ENCODE data around the gene DACH1. TPM values are rescaled to one million over a fixed set of nuclear protein-coding genes. Genes with fewer than 3 reads are reported as not detected.

The DACH1 gene
- total RNA-seq, 2 experiments from 2014 or later = not detected

DNA sequence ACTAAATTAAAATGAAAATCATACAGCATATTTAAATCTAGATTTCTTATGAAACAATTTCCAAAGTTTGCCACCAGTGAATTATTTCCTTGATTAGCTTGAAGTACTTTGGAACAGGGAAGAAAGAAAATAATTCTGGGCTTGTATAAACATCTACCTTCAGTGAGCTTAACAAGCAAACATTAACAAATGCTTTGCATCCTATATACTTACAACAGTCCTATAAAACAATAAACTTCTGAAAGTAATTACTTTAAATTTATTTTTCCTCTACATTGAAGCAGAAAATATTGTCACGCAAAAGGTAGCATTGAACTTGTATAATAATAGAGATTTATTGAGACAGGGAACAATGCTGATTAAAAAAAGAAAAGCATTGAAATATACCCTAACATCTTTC lies 164.8 kb downstream of the DACH1 start:
- intact Hi-C loops (cut with micrococcal nuclease) = no loop called here
- DNase-seq = no peak
- Mint-ChIP-seq H3K4me3 (no peak overlapping the region), H3K4me1 (ENCODE audit: low read depth) (no peaks in the 10 kb centered on the region), H3K9me3 (peaks cover 1% of the 10 kb centered on the region), H3K27ac (no peak overlapping the region), H3K27me3 (no peaks in the 10 kb centered on the region), H3K36me3 (no peaks in the 10 kb centered on the region)
- ChIA-PET CTCF (no interaction called here), POLR2A (no interaction called here)

DNA sequence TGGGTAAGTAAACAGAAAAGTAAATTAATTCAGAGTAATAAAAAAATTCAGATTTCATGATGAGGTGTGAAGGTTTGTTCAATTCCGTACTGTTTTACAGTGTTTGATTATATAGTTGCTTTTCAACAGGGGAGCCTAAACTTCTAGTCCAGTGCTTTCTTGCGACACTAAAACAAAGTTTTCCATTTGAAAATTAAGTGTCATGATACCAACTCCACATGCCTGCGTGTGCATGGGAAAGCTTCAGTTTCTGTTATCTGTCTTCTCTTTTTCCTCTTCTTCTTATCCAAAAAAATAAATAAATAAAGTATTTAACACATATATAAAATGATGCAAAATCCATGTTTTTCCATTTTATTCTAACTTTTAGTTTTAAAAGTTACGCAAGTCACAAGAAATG lies 165.3 kb downstream of the DACH1 start:
- Mint-ChIP-seq H3K9me3 (no peaks in the 10 kb centered on the region), H3K4me1 (ENCODE audit: low read depth) (no peaks in the 10 kb centered on the region), H3K27me3 (no peaks in the 10 kb centered on the region), H3K4me3 (no peak overlapping the region), H3K27ac (no peak overlapping the region), H3K36me3 (no peaks in the 10 kb centered on the region)
- CTCF ChIA-PET = no interaction called here
- POLR2A ChIA-PET = no interaction called here
- intact Hi-C loops (cut with micrococcal nuclease) = no loop called here
- no peak for DNase-seq

DNA sequence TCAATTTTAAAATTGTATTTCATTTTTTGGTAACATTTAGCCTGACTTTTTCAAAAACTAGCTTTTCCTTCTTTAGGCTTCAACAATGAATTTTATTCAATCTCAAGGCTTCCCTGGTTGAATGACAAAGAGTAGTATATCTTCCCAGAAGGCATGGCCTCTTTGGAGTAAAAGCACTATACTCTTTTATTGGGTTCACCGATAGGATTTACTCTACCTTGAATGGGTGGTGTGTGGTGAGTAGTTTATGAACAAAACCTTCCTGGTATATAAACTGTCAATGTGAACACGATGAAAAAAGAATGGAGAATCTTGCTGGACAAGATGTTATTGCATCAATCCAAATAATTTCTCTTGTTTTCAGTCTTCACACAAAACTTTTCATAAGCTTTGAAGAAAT lies 167.7 kb downstream of the DACH1 start:
- H3K4me3 Mint-ChIP-seq = no peak overlapping the region
- no peaks in the 10 kb centered on the region for H3K4me1 Mint-ChIP-seq (ENCODE audit: low read depth)
- CTCF ChIA-PET = no interaction called here
- H3K27ac Mint-ChIP-seq = no peak overlapping the region
- DNase-seq = no peak
- POLR2A ChIA-PET = no interaction called here
- H3K9me3 Mint-ChIP-seq = no peaks in the 10 kb centered on the region
- intact Hi-C loops (cut with micrococcal nuclease) = no loop called here
- H3K27me3 Mint-ChIP-seq = no peaks in the 10 kb centered on the region
- no peaks in the 10 kb centered on the region for H3K36me3 Mint-ChIP-seq

DNA sequence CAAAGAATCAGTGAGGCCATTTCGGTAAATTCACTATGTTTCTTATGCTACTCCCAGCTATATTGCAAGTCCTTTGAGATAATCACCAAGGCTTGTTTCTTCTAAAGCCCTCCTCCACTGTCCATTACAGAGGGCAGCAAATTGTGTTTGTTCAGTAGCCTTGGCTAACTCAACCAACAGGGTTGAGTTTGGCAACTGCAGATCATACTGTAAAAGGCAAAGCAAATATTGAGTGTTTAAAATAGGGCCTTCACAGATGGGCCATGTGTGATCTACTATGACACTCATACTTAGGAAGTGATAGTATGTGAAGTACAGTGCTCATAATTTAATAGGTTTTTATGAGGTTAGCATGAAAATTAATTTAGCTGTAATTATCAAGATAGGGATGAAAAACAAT lies 171.3 kb downstream of the DACH1 start:
- CTCF ChIA-PET = no interaction called here
- intact Hi-C loops (cut with micrococcal nuclease) = no loop called here
- Mint-ChIP-seq H3K27ac (no peak overlapping the region), H3K4me1 (ENCODE audit: low read depth) (no peaks in the 10 kb centered on the region), H3K27me3 (no peaks in the 10 kb centered on the region), H3K4me3 (no peak overlapping the region), H3K9me3 (no peaks in the 10 kb centered on the region), H3K36me3 (no peaks in the 10 kb centered on the region)
- POLR2A ChIA-PET = no interaction called here
- DNase-seq = no peak

DNA sequence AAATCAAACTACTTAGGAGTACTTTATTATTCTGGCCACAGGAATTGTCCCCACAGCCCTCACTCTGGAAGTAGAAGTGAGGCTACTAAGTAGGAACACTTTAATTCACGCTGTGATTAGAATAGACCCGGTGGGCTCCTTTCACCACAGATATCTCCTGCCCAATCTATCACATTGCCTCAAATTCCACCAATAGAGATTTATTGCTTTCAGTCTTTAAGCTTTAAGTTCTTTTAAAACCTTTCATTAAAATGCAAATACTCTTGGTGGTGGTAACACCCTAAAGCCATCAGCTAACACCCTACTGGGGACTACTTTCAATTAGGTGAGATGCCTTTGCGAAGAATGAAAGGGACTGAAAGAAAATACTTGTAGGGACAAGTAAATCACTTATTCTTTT lies 181.9 kb downstream of the DACH1 start:
- ChIA-PET CTCF (interaction anchor here (0.8 kb wide), 1 partner anchor 143 kb away, joined by 3 read pairs; no protein-coding TSS in a partner anchor), POLR2A (no interaction called here)
- intact Hi-C loops (cut with micrococcal nuclease) = no loop called here
- Mint-ChIP-seq H3K4me3 (no peak overlapping the region), H3K27me3 (no peaks in the 10 kb centered on the region), H3K9me3 (no peaks in the 10 kb centered on the region), H3K36me3 (no peaks in the 10 kb centered on the region), H3K27ac (no peak overlapping the region), H3K4me1 (ENCODE audit: low read depth) (no peaks in the 10 kb centered on the region)
- DNase-seq = no peak

DNA sequence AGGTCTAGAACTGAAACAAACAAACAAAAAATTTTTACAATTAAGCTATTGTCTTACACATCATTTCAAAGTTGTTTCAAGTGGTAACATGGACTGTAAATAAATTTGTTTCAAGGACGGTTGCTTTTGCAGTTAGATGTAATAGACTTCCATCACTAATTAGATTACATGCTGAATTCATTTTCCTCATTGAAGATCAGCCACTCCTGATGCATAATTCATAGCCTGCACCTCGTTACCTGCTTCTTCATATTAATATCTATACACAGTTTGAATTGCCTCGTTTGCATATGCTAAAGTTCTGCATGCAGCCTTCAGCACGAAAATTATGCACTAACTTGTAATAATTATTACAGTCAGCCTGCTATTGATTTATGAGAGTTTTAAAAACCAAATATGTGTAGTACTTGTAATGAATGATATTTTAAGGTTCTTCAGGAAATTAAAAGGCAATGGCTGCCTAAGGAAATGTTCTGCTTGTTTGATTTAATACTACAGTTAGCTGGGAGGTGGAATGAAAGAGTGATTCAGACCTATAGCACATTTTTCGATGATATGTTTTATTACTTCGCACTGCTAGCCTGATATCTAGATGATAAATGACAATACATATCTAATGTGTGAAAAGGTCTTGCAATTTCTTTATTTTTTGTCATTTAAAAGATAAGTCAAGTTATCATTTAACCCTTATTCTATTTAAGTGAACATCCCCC lies 184.9 kb downstream of the DACH1 start:
- ChIA-PET CTCF (no interaction called here), POLR2A (no interaction called here)
- no peak overlapping the region for H3K27ac Mint-ChIP-seq
- no peaks in the 10 kb centered on the region for H3K9me3 Mint-ChIP-seq
- no peaks in the 10 kb centered on the region for H3K4me1 Mint-ChIP-seq (ENCODE audit: low read depth)
- H3K36me3 Mint-ChIP-seq = no peaks in the 10 kb centered on the region
- intact Hi-C loops (cut with micrococcal nuclease) = no loop called here
- H3K27me3 Mint-ChIP-seq = no peaks in the 10 kb centered on the region
- no peak overlapping the region for H3K4me3 Mint-ChIP-seq
- no peak for DNase-seq

DNA sequence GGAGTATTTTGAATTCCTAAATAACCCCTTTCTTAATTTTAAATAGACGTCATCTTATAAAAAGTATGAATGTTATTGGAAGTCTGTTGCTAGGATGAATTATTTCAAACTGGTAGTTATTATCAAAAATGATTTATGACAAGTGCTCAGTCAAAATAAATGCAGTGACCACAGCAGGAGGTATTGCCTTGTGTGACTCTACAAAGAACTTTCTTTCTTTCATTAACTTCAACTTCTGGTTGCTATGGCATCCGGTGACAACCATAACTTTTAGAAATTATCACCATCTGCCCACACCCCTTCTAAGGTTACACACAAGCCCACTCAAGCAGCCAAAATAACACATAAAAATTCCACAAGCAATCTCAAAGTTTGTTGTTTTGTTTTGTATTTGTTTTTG lies 189.9 kb downstream of the DACH1 start:
- POLR2A ChIA-PET = no interaction called here
- no peaks in the 10 kb centered on the region for H3K9me3 Mint-ChIP-seq
- H3K27ac Mint-ChIP-seq = no peak overlapping the region
- no peaks in the 10 kb centered on the region for H3K4me1 Mint-ChIP-seq (ENCODE audit: low read depth)
- intact Hi-C loops (cut with micrococcal nuclease) = no loop called here
- no peak for DNase-seq
- no peak overlapping the region for H3K4me3 Mint-ChIP-seq
- no peaks in the 10 kb centered on the region for H3K27me3 Mint-ChIP-seq
- CTCF ChIA-PET = no interaction called here
- no peaks in the 10 kb centered on the region for H3K36me3 Mint-ChIP-seq

DNA sequence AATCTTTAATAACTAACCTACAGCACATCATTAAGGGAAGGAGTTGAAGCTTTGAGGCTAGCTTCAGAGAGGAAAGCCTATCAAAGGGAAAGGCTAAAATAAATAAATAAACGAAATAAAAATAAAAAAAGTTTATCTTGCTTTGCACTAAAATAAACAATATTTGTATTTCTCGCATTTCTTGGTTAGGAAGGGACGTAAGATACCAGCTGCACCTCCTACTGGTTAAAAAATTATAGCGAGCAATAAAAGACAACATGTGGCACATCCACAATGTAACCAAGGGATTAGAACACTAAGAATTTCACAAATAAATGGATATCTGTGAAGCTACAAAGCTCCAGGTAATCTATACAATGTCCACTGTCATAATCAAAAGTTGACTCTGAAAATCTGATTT lies 194.5 kb downstream of the DACH1 start:
- Mint-ChIP-seq H3K27me3 (no peaks in the 10 kb centered on the region), H3K9me3 (no peaks in the 10 kb centered on the region), H3K4me3 (no peak overlapping the region), H3K4me1 (ENCODE audit: low read depth) (no peaks in the 10 kb centered on the region), H3K36me3 (no peaks in the 10 kb centered on the region), H3K27ac (no peak overlapping the region)
- CTCF ChIA-PET = no interaction called here
- POLR2A ChIA-PET = no interaction called here
- intact Hi-C loops (cut with micrococcal nuclease) = no loop called here
- DNase-seq = no peak

DNA sequence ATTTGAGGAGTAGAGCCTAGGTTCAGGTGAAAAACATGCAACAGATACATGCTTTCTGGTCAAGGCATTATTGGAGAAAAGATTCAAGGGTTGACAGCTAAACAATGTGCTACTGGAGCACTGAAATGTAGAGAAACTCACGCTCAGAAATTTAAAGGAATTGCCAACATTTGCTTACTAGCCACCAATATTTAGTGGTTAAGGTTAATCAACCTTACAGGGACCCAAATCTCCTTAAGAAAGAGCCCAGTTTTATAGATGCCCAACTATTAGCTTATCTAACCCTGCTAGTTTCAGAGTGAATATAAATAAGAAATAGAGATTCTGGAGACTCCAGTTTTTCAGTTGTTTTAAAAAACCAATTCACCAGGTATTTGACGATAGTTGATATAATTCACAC lies 203.6 kb downstream of the DACH1 start:
- no peaks in the 10 kb centered on the region for H3K27me3 Mint-ChIP-seq
- H3K9me3 Mint-ChIP-seq = no peaks in the 10 kb centered on the region
- CTCF ChIA-PET = no interaction called here
- intact Hi-C loops (cut with micrococcal nuclease) = no loop called here
- POLR2A ChIA-PET = no interaction called here
- no peak overlapping the region for H3K4me3 Mint-ChIP-seq
- H3K36me3 Mint-ChIP-seq = no peaks in the 10 kb centered on the region
- H3K4me1 Mint-ChIP-seq (ENCODE audit: low read depth) = no peaks in the 10 kb centered on the region
- no peak for DNase-seq
- H3K27ac Mint-ChIP-seq = no peak overlapping the region

DNA sequence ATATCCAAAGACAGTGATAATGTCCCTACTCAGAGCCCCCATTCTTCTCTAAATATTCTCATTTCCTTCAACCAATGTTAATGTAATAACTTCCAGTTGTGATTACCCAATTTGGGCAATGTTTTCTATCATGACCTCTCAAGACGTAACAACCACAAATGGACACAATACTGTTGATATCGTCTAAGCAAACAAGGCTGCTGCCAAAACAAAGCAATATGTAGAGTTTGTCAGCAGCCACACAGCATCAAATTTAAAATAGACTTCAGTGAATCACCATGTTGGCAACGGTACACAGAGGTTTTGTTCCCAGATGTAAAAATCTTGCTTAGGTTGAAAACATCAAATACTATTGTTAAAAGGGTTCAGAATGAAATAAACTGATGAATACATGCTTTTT lies 205.1 kb downstream of the DACH1 start:
- intact Hi-C loops (cut with micrococcal nuclease) = no loop called here
- H3K4me3 Mint-ChIP-seq = no peak overlapping the region
- H3K4me1 Mint-ChIP-seq (ENCODE audit: low read depth) = no peaks in the 10 kb centered on the region
- no peaks in the 10 kb centered on the region for H3K36me3 Mint-ChIP-seq
- no peak for DNase-seq
- POLR2A ChIA-PET = no interaction called here
- CTCF ChIA-PET = no interaction called here
- no peaks in the 10 kb centered on the region for H3K27me3 Mint-ChIP-seq
- H3K9me3 Mint-ChIP-seq = no peaks in the 10 kb centered on the region
- H3K27ac Mint-ChIP-seq = no peak overlapping the region

DNA sequence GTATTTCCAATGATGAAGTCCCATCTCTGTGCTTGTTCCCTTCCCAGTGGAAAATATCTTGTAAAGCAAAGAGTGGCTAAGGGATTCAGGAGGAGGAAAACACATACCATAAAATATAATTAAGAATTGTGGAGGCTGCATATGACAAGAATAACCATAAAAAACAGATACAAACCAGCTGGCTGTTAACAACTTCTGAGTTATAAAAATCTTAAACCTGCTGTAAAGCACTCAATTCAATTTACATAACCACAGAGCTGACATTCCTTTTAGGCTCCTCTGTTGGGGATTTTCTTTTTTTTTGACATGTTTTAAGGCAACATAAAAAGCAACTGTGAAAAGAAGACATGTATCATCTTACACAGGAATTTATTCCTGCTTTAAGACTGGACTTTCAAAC lies 207.6 kb downstream of the DACH1 start:
- CTCF ChIA-PET = no interaction called here
- POLR2A ChIA-PET = no interaction called here
- no peak overlapping the region for H3K4me3 Mint-ChIP-seq
- no peaks in the 10 kb centered on the region for H3K27me3 Mint-ChIP-seq
- H3K36me3 Mint-ChIP-seq = no peaks in the 10 kb centered on the region
- intact Hi-C loops (cut with micrococcal nuclease) = no loop called here
- H3K4me1 Mint-ChIP-seq (ENCODE audit: low read depth) = no peaks in the 10 kb centered on the region
- DNase-seq = no peak
- H3K27ac Mint-ChIP-seq = no peak overlapping the region
- no peaks in the 10 kb centered on the region for H3K9me3 Mint-ChIP-seq

DNA sequence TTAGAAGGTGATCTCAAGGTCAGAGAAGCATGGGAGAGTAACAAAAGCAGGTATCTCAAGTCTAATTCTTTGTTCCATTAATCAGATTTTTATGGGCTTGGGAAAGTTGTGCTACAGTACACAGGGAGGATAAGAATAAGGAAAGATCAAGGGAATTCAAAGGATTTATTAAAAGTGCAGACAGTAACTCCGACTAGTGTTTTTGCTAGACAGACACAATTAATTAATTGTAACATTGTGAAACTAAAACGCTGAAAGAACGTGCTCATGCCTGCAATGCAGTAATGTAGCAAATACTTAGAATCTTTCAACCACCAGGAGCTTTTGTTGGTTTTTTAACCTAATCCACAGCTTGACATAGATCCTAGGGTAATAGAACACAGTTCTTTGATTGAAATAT lies 221.5 kb downstream of the DACH1 start:
- no peaks in the 10 kb centered on the region for H3K27me3 Mint-ChIP-seq
- intact Hi-C loops (cut with micrococcal nuclease) = no loop called here

DNA sequence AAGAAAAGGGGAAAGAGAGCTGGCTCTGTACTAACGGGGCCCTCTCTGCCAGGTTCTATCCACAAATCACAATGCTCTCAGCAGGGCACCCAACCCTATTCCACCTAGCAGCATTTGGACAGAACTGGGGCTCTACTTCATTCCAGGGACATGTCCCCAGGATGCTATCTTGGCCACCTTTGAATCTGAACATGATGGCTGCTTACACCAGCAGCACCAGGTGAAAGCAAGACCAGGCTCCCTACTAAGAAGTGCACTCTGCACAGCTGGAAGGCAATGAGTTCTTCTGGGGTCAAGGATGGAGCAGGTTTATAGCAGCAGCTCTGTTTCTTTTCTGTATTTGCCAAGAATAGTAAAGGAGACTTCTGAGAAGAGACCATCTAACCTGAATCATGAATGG lies 222.4 kb downstream of the DACH1 start:
- POLR2A ChIA-PET = no interaction called here
- Mint-ChIP-seq H3K9me3 (no peaks in the 10 kb centered on the region), H3K27ac (no peak overlapping the region), H3K36me3 (no peaks in the 10 kb centered on the region), H3K4me3 (no peak overlapping the region), H3K4me1 (ENCODE audit: low read depth) (no peaks in the 10 kb centered on the region), H3K27me3 (no peaks in the 10 kb centered on the region)
- intact Hi-C loops (cut with micrococcal nuclease) = no loop called here
- CTCF ChIA-PET = no interaction called here
- DNase-seq = no peak

More for the DNA sequence above, 221.5 kb downstream of the DACH1 start:
- no peak for DNase-seq
- CTCF ChIA-PET = no interaction called here
- Mint-ChIP-seq H3K27ac (no peak overlapping the region), H3K4me1 (ENCODE audit: low read depth) (no peaks in the 10 kb centered on the region), H3K9me3 (no peaks in the 10 kb centered on the region), H3K4me3 (no peak overlapping the region), H3K36me3 (no peaks in the 10 kb centered on the region)
- POLR2A ChIA-PET = no interaction called here

DNA sequence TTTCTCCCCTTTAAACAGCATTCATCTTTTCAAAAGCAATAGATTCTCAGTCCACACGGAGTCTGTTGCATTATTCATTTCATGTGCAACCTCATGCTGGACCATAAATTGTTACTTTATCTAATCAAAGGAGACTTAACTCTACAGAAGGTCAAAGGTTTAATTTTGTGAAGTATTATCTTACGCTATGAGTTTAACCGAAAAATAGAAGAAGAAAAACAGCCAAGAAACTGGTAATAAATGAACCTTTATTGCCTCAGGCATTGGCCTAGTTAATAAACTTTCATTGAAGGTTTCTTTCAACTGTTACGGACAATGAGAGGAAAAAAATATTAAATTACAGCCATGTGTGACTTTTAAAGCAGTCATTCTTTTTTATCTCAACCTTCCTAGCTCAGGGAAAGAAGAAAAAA lies 223.6 kb downstream of the DACH1 start:
- no peaks in the 10 kb centered on the region for H3K4me1 Mint-ChIP-seq (ENCODE audit: low read depth)

More for the DNA sequence above, 223.6 kb downstream of the DACH1 start:
- POLR2A ChIA-PET = no interaction called here
- DNase-seq = no peak
- no peaks in the 10 kb centered on the region for H3K36me3 Mint-ChIP-seq
- CTCF ChIA-PET = no interaction called here
- H3K4me3 Mint-ChIP-seq = no peak overlapping the region
- no peaks in the 10 kb centered on the region for H3K27me3 Mint-ChIP-seq
- H3K27ac Mint-ChIP-seq = no peak overlapping the region
- no peaks in the 10 kb centered on the region for H3K9me3 Mint-ChIP-seq
- intact Hi-C loops (cut with micrococcal nuclease) = no loop called here
